NCI-H524 (cell line): ENCODE measurements around the gene OR10A4.
"Not testable (repeated sequence)": the region's sequence is repeated elsewhere in the genome, so short reads cannot be mapped to it uniquely, and the experiment has no call there.

Experiments
- DNase-seq, 2 experiments: peaks; one replicate each; lab custom pipeline; 2025; lab: John Stamatoyannopoulos, UW

OR10A4 gene

GRCh38 chr11:6898911-6899310, 22.5 kb downstream of the OR10A4 start:
- DNase-seq = no peak

- DNase-seq = no peak
Observed at GRCh38 chr11:6900327-6900999, 24.0 kb downstream of the OR10A4 start.

- DNase-seq = not testable (repeated sequence)
Observed at GRCh38 chr11:6904804-6905203, 28.4 kb downstream of the OR10A4 start.

- no peak for DNase-seq
Observed at GRCh38 chr11:6911378-6911777, 35.0 kb downstream of the OR10A4 start.

- DNase-seq = no peak
Observed at GRCh38 chr11:6911948-6912347, 35.5 kb downstream of the OR10A4 start.

GRCh38 chr11:6919698-6920097, 43.3 kb downstream of the OR10A4 start:
- no peak for DNase-seq

GRCh38 chr11:6920702-6921101, 44.3 kb downstream of the OR10A4 start, which contains the start of gene OR2D3:
Gene OR2D3 (plus strand): TSS chr11:6921002. CDS start chr11:6921002, 0 bp downstream.
- DNase-seq = no peak

GRCh38 chr11:6925007-6925577, 48.7 kb downstream of the OR10A4 start:
- DNase-seq = no peak

- DNase-seq = peak; percentile 18 to 37
Observed at GRCh38 chr11:6925636-6926207, 49.3 kb downstream of the OR10A4 start.

- peak; percentile 69 to 82 for DNase-seq
Observed at GRCh38 chr11:6926208-6927029, 50.0 kb downstream of the OR10A4 start, which contains the start of gene ZNF215. Gene ZNF215 (plus strand): TSS chr11:6926426. CDS start chr11:6932273, 5,847 bp downstream.

- DNase-seq = peak in 1 of 2 experiments; percentile 39
Observed at GRCh38 chr11:6927030-6927617, 50.7 kb downstream of the OR10A4 start.
